ENCODE results near the gene ANKRD28.

Gene ANKRD28

DNA sequence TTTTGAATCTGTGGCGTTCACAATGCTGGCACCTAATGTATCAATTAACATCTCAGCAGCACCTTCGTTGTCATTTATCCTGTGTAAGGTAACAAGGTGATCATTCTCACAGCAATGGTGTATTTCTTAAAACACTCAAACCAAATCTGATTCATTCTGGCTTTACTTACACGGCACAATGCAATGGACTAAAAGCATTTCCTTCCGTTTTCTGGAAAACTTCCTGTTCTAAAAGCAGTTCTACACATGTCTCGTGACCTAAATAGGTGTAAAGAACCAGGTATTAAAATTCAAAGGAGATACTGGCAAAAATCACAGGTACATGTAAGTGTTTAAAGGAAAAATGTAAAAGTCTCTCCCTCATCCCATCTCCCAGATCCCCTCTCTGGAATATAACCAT is 118.5 kb downstream of the ANKRD28 start:
- H3K4me3 ChIP-seq (ENCODE audit: low read length): no peak overlapping the region
- TF ChIP-seq, protein P1, sequence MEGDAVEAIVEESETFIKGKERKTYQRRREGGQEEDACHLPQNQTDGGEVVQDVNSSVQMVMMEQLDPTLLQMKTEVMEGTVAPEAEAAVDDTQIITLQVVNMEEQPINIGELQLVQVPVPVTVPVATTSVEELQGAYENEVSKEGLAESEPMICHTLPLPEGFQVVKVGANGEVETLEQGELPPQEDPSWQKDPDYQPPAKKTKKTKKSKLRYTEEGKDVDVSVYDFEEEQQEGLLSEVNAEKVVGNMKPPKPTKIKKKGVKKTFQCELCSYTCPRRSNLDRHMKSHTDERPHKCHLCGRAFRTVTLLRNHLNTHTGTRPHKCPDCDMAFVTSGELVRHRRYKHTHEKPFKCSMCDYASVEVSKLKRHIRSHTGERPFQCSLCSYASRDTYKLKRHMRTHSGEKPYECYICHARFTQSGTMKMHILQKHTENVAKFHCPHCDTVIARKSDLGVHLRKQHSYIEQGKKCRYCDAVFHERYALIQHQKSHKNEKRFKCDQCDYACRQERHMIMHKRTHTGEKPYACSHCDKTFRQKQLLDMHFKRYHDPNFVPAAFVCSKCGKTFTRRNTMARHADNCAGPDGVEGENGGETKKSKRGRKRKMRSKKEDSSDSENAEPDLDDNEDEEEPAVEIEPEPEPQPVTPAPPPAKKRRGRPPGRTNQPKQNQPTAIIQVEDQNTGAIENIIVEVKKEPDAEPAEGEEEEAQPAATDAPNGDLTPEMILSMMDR (IDR thresholded peaks at IDR 0.05; ENCODE audit: insufficient read depth, low read depth, low read length, missing control alignments): no peak
- DNase-seq (ENCODE audit: low read depth): no peak

DNA sequence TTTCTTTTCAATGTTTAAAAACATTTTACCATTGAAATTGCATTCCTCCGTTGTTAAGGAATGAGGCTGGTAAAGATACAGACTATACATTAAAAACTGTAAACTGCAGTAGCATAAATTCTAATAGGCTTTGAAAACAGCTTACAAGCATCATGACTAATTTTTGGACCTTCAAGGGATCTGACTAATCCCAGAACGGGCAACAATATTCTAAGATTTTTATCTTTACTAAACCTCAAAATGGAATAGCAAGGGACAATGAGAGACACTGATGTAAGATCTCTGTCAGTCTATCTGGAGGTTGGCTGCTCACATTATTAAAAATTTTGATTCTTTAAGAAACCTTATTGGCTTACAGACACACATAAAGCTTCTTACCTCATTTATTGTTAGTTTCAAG is 121.5 kb downstream of the ANKRD28 start:
- DNase-seq (ENCODE audit: low read depth): no peak
- no peak overlapping the region for H3K4me3 ChIP-seq (ENCODE audit: low read length)
- TF ChIP-seq, protein P1 (IDR thresholded peaks at IDR 0.05; ENCODE audit: insufficient read depth, low read depth, low read length, missing control alignments): no peak

DNA sequence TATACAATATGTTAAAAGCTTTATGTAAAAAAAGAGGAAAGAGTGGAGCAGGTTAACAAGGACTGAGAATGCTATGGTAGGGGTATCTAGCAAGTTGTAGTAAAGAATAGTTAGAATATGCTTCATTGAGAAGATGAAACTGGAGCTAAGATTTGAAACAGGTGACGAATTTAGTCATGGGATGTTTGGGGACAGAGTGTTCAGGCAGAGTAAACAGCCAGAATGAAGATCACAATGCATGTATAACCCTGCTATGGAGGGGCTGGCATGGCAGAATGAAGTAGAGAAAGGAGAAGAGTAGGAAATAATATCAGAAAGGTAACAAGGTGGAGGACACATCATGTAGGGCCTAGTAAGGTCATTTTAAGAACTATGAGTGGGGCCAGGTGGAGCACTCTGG is 124.2 kb downstream of the ANKRD28 start:
- no peak for DNase-seq (ENCODE audit: low read depth)
- no peak overlapping the region for H3K4me3 ChIP-seq (ENCODE audit: low read length)
- TF ChIP-seq, protein P1 (IDR thresholded peaks at IDR 0.05; ENCODE audit: insufficient read depth, low read depth, low read length, missing control alignments): no peak

DNA sequence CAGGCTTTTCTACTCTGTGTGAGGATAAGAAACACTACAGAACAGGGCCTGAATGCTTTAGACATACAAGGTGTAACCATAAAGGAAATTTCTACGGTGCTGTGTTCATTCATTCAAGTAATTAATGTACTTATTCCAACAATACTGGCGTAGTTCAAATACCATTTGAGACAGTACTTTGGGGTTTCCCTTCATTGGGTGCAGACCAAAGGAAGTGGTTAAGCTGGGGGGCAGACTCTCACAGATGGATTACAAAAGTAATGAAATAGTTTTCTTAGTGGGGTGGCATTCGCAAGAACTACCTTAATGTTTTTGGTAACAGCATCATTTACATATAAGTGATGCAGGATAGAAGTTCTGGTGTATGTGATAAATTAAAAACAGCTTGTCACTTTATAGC is 130.3 kb downstream of the ANKRD28 start:
- no peak overlapping the region for H3K4me3 ChIP-seq (ENCODE audit: low read length)
- TF ChIP-seq, protein P1 (IDR thresholded peaks at IDR 0.05; ENCODE audit: insufficient read depth, low read depth, low read length, missing control alignments): no peak
- no peak for DNase-seq (ENCODE audit: low read depth)

DNA sequence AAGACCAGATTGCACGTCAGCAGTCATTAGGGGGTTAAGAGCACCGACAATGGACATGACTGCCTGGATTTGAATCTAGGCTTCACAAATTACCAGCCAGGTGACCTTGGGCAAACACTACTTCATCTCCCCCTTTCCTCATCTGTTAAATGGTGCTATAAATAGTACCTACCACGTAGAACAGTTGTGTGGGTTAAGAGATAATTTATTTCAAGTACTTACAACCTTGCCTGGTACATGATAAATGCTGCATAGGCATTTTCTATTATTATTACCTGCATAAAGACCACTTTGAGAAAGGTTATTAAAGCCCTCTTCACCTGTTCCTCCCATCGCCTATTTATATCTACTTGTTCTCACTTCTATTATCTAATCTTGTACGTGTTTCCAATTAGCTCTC is 131.5 kb downstream of the ANKRD28 start:
- no peak for DNase-seq (ENCODE audit: low read depth)
- TF ChIP-seq, protein P1 (IDR thresholded peaks at IDR 0.05; ENCODE audit: insufficient read depth, low read depth, low read length, missing control alignments): no peak
- no peak overlapping the region for H3K4me3 ChIP-seq (ENCODE audit: low read length)

DNA sequence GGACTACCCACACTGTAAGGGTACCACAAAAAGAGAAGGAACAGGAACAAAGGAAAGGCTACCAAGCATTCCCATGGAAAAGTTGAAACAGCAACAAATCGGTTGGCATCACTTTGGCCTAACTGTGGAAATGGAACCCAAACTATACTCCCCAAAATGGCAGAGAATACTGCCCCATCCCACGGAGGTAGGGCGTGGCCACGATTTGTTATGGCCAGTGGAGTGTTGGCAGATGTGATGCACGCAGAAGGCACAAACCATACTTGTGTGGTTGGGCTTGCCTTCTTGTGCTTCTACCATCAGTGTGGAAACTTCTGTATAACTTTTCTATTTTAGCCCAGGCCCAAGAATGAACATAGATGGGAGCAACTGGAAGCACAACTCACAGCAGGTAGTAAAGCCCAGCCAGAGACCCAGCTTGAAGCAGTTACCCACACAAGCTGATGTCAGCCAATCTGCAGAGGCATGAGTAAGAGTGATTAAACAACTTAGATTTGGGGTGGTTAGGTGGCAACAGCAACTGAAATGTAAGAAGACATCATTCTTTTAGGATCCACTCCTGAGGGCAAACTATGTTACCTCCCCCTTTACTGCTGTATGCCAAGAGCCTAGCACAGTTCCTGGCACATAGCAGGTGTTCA is 132.1 kb downstream of the ANKRD28 start:
- no peak overlapping the region for H3K4me3 ChIP-seq (ENCODE audit: low read length)
- TF ChIP-seq, protein P1 (IDR thresholded peaks at IDR 0.05; ENCODE audit: insufficient read depth, low read depth, low read length, missing control alignments): no peak
- peak; percentile 30 for DNase-seq (ENCODE audit: low read depth)

DNA sequence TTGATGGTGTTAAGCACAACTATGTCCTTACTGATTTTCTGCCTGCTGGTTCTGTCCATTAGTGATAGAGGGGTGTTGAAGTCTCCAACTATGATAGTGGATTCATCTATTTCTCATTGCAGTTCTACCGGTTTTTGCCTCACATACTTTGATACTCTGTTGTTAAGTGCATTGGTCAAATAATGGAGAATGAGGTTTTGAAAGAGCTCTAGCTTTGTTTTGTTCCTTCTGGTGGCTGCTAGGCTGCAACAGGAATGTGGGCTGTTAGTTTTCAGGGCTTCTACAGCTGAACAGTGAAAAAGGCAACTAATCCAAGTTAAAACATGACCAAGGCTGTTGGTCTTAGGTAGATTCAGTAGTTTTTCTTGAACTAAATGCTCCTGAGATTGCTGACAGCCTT is 133.6 kb downstream of the ANKRD28 start:
- no peak for DNase-seq (ENCODE audit: low read depth)
- TF ChIP-seq, protein P1 (IDR thresholded peaks at IDR 0.05; ENCODE audit: insufficient read depth, low read depth, low read length, missing control alignments): no peak
- no peak overlapping the region for H3K4me3 ChIP-seq (ENCODE audit: low read length)
